AG09309 (cell line): ENCODE measurements around the gene FUBP3.

Experiments
- DNase-seq: peaks from one replicate; pipeline ENCODE4 v3.0.0-alpha.2; 2010; ENCODE audit warnings: low read depth
- H3K4me3 ChIP-seq: 2 replicates; pipeline ENCODE4 v1.5.1; 2011; ENCODE audit warnings: mild to moderate bottlenecking, low read depth, low read length, moderate library complexity; ENCODE audit not compliant: control insufficient read depth
- CTCF ChIP-seq: IDR thresholded peaks from 2 replicates; pipeline ENCODE4 v1.5.1; 2011; ENCODE audit warnings: mild to moderate bottlenecking, low read depth, low read length, inconsistent platforms; ENCODE audit not compliant: insufficient read depth, control insufficient read depth; ENCODE audit errors: missing control alignments

Gene FUBP3

GRCh38 chr9:130668196-130668595 is 88.8 kb downstream of the FUBP3 start:
- H3K4me3 ChIP-seq, result no peak overlapping the region
- TF ChIP-seq CTCF, result no peak
- DNase-seq, result no peak

- H3K4me3 ChIP-seq, result no peak overlapping the region
- TF ChIP-seq CTCF, result no peak
- no peak for DNase-seq
These were observed 89.3 kb downstream of the FUBP3 start for GRCh38 chr9:130668659-130669058.

GRCh38 chr9:130669965-130670364 is 90.6 kb downstream of the FUBP3 start:
- H3K4me3 ChIP-seq, result no peak overlapping the region
- no peak for TF ChIP-seq CTCF

DNA sequence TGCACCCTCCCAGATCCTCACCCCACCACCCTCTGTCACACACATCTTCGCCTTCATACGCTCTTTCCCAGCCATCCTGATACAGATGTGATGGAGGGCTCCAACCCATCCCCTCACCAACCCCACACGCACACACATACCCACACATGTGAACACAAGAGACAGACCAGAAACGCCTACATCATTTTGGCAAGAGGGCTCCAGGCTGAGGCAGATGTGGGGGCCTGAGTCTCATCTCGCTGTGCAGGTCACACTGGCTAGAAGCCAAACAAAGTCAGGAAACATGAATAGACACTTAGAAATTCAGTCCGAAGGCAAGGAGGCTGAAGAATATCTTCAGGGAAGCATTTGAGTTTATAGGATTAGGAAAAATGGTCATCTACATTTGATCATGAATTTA is 91.3 kb downstream of the FUBP3 start:
- no peak for TF ChIP-seq CTCF
- no peak overlapping the region for H3K4me3 ChIP-seq
- DNase-seq, result no peak

More at GRCh38 chr9:130669965-130670364, 90.6 kb downstream of the FUBP3 start:
- DNase-seq, result no peak

DNA sequence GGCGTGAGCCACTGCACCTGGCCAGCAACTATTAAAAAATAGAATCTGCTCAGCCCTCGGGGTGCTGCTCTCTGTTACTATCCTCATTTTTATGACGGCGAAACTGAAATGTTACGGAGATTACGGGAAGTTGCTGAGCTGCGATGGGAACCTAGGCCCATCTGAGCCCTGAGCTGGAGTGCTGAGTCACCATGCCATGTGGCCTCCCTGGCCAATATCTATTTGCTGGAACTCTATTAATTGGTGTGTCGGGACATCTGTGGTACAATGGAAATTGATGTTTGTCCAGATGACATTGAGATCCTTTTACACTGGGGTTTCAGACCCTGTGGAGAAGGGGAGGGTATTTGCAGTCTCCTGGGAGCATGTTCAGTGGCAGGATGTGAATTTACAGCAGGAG is 93.1 kb downstream of the FUBP3 start:
- DNase-seq, result no peak
- no peak for TF ChIP-seq CTCF
- no peak overlapping the region for H3K4me3 ChIP-seq

GRCh38 chr9:130672933-130673615 is 93.7 kb downstream of the FUBP3 start:
- no peak for TF ChIP-seq CTCF
- DNase-seq, result no peak
- H3K4me3 ChIP-seq, result no peak overlapping the region
